ENCODE measurements around the gene EEPD1.

DNA sequence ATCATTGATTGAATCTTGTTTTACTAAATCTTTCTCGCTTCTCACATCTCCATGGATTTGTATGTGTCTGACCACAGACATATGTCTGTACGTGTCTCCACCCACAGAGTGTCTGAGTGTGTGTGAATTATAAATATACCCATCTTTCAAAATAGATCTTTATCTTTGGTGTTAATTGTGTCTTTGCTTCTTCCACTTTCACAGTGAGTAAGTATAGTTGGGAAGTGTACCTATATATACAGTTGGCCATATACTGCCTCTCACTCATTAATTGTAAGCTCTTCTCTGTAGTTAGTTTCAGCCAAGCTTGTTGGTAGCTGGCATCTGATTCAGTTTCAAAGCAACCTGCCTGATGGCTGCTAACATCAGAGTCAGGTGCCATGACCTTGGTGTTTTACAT is 18.4 kb downstream of the EEPD1 start:
- no peak for TF ChIP-seq EP300 (IDR thresholded peaks at IDR 0.05)
- no peak for TF ChIP-seq RFX5 (IDR thresholded peaks at IDR 0.05)
